ENCODE results near the gene LIMA1. TPM values are rescaled to one million over a fixed set of nuclear protein-coding genes. Genes with fewer than 3 reads are reported as not detected.
A peak's percentile ranks its signal among the peaks of the same experiment; 100 is the strongest.

The LIMA1 gene
- total RNA-seq, 4 donors from 2014 or later = 151 to 259 (median 243) TPM

DNA sequence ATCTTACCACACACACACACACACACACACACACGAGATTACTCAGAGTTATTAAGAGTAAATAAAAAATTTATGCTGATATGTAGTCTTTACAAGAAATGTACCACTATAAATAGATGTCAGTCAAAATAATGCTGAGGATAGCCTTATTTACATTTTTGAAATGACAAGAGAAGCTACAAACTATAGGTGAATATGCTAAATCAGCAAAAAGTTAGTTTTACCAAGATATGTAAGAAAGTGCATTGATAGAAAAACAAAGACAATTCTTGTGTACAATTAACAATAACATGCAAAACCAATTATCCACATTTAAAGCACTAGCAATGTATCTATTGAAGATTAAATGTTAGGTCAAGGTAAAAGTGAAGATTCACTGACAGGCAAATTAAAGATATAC is 69.3 kb downstream of the LIMA1 start:
- in situ Hi-C loops (cut with MboI; ENCODE audit: low pct_ligation_motif_present in 1 of 4, low pct_unique_long_range_greater_than_20kb in 1 of 4, low sequenced_read_pairs in 3 of 4) (no loop called here), intact Hi-C loops (cut with DNase I; ENCODE audit: low total_unique reads) (no loop called here)
- Histone ChIP-seq H3K9me3 (no peaks in the 10 kb centered on the region), H3K27ac (no peak overlapping the region), H3K4me1 (peaks cover 0 to 20% (median 0%) of the 10 kb centered on the region in 4 donors), H3K27me3 (no peaks in the 10 kb centered on the region), H3K4me3 (no peak overlapping the region), H3K36me3 (no peaks in the 10 kb centered on the region)
- WGBS, 2 donors (ENCODE audit: low coverage in 1 of 2) = 56% methylated on average over 1 of the region's 1 CpG
- no peak for TF ChIP-seq EP300 (IDR thresholded peaks at IDR 0.05; ENCODE audit: low read depth)
- TF ChIP-seq POLR2AphosphoS5 (IDR thresholded peaks at IDR 0.05) = no peak
- no peak for DNase-seq

DNA sequence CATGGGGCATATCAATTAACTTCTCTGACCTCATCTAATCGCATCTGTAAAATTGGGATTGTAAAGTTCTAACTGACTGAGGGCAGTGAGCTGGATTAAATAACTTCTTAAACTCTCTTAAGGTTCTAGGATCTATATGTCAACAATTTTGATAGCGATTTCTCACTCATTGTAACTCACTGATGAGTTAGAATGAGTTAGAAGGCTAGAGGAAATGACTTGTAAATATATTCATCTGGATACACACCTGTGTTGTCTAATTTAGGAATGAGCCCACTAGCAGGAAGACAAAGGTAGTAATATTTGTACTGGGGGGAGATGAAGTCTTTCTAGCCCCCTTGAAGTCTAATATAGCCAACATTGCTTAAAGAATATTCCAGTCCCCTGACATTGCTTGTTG is 69.9 kb downstream of the LIMA1 start:
- peaks cover 0 to 20% (median 0%) of the 10 kb centered on the region in 4 donors for H3K4me1 ChIP-seq
- WGBS, 2 donors (ENCODE audit: low coverage in 1 of 2) = 67 to 93% methylated on average over 2 of the region's 2 CpGs
- no peaks in the 10 kb centered on the region for H3K9me3 ChIP-seq
- H3K4me3 ChIP-seq = no peak overlapping the region
- intact Hi-C loops (cut with DNase I; ENCODE audit: low total_unique reads) (no loop called here), in situ Hi-C loops (cut with MboI; ENCODE audit: low pct_ligation_motif_present in 1 of 4, low pct_unique_long_range_greater_than_20kb in 1 of 4, low sequenced_read_pairs in 3 of 4) (no loop called here)
- no peaks in the 10 kb centered on the region for H3K27me3 ChIP-seq
- DNase-seq = no peak
- TF ChIP-seq, protein P1, sequence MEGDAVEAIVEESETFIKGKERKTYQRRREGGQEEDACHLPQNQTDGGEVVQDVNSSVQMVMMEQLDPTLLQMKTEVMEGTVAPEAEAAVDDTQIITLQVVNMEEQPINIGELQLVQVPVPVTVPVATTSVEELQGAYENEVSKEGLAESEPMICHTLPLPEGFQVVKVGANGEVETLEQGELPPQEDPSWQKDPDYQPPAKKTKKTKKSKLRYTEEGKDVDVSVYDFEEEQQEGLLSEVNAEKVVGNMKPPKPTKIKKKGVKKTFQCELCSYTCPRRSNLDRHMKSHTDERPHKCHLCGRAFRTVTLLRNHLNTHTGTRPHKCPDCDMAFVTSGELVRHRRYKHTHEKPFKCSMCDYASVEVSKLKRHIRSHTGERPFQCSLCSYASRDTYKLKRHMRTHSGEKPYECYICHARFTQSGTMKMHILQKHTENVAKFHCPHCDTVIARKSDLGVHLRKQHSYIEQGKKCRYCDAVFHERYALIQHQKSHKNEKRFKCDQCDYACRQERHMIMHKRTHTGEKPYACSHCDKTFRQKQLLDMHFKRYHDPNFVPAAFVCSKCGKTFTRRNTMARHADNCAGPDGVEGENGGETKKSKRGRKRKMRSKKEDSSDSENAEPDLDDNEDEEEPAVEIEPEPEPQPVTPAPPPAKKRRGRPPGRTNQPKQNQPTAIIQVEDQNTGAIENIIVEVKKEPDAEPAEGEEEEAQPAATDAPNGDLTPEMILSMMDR (IDR thresholded peaks at IDR 0.05) = no peak
- TF ChIP-seq POLR2AphosphoS5 (IDR thresholded peaks at IDR 0.05) (no peak), EP300 (IDR thresholded peaks at IDR 0.05; ENCODE audit: low read depth) (no peak), POLR2A (IDR thresholded peaks at IDR 0.05) (no peak)
- H3K27ac ChIP-seq = no peak overlapping the region
- H3K36me3 ChIP-seq = peaks cover 0 to 5% (median 0%) of the 10 kb centered on the region in 4 donors

DNA sequence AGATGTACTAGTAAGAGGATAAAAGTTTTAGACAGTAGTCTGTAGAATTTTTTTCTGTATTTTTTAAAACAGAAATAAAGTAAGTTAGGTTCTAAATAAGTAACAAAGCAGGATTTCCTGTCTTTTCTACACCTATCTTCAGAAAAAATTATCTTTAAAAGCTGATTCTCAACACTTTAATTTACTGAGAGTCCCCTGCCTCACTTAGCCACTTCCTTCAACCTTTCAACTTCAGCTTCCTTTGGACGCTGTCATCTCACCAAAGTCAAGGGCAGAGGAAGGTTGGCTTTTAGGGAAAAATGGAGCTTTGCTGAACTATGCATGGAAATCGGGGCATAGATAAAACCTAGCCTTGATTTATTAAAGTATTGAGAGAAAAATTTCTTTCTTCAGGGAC is 71.3 kb downstream of the LIMA1 start:
- DNase-seq = no peak
- TF ChIP-seq EP300 (IDR thresholded peaks at IDR 0.05; ENCODE audit: low read depth) (no peak), POLR2AphosphoS5 (IDR thresholded peaks at IDR 0.05) (no peak), POLR2A (IDR thresholded peaks at IDR 0.05) (no peak)
- TF ChIP-seq, protein P1 (IDR thresholded peaks at IDR 0.05) = no peak
- Histone ChIP-seq H3K27me3 (no peaks in the 10 kb centered on the region), H3K27ac (peak overlapping the region in 3 of 4 donors; percentile 28 to 59 (median 37)), H3K4me3 (no peak overlapping the region), H3K36me3 (peaks cover 0 to 7% (median 0%) of the 10 kb centered on the region in 4 donors), H3K4me1 (peaks cover 0 to 20% (median 0%) of the 10 kb centered on the region in 4 donors), H3K9me3 (no peaks in the 10 kb centered on the region)
- in situ Hi-C loops (cut with MboI; ENCODE audit: low pct_ligation_motif_present in 1 of 4, low pct_unique_long_range_greater_than_20kb in 1 of 4, low sequenced_read_pairs in 3 of 4) = no loop called here
- WGBS, 2 donors (ENCODE audit: low coverage in 1 of 2) = 83 to 93% methylated on average over 2 of the region's 2 CpGs
- intact Hi-C loops (cut with DNase I; ENCODE audit: low total_unique reads) = no loop called here

DNA sequence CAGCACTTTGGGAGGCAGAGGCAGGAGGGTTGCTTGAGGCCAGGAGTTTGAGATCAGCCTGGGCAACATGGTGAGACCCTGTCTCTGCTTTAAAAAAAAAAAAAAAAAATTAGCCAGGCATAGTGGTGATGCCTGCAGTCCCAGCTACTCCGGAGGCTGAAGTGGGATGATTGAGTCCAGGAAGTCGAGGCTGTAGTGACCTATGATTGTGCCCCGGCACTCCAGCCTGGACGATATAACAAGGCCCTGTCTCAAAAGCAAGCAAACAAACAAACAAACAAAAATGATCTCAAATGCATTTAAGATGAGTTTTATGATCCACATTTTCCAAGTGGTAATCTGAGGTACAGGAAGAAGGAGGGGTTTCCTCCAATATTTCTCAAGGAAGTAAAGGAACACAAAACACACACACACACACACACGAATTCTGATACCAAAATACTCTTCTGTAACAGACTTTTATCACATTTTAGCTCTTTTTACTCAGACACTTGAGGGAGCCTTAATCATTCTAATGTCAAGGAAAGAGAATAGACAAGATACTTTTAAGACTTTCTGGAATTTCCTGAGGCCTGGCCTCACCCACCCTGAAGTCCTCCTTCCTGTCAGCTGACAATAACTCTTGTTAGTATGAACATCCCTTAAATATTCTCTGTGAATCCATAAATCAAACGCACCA is 71.8 kb downstream of the LIMA1 start:
- H3K27ac ChIP-seq = peak overlapping the region in 3 of 4 donors; percentile 28 to 59 (median 37)

More for the DNA sequence above, 71.8 kb downstream of the LIMA1 start:
- intact Hi-C loops (cut with DNase I; ENCODE audit: low total_unique reads) (no loop called here), in situ Hi-C loops (cut with MboI; ENCODE audit: low pct_ligation_motif_present in 1 of 4, low pct_unique_long_range_greater_than_20kb in 1 of 4, low sequenced_read_pairs in 3 of 4) (no loop called here)
- H3K27me3 ChIP-seq = no peaks in the 10 kb centered on the region
- no peak for DNase-seq
- no peak overlapping the region for H3K4me3 ChIP-seq
- H3K9me3 ChIP-seq = no peaks in the 10 kb centered on the region
- TF ChIP-seq, protein P1 (IDR thresholded peaks at IDR 0.05) = no peak
- no peak for TF ChIP-seq POLR2AphosphoS5 (IDR thresholded peaks at IDR 0.05)
- no peak for TF ChIP-seq POLR2A (IDR thresholded peaks at IDR 0.05)
- TF ChIP-seq EP300 (IDR thresholded peaks at IDR 0.05; ENCODE audit: low read depth) = no peak
- H3K36me3 ChIP-seq = peaks cover 0 to 7% (median 0%) of the 10 kb centered on the region in 4 donors
- WGBS, 2 donors (ENCODE audit: low coverage in 1 of 2) = 54 to 65% methylated on average over 6 of the region's 6 CpGs
- peaks cover 0 to 20% (median 0%) of the 10 kb centered on the region in 4 donors for H3K4me1 ChIP-seq

Measured in transverse colon (tissue), 4 donors.